K562 (cell line): ENCODE measurements around the gene SORCS2. TPM values are rescaled to one million over a fixed set of nuclear protein-coding genes. Genes with fewer than 3 reads are reported as not detected.

Source experiments
- ATAC-seq: fragments of 200-7000 bp; cut with Tn5 transposase; 3 replicates; pipeline ENCODE4 v1.9.1; 2020; ENCODE audit warnings: moderate library complexity
- BruUV-seq: library from RNA; stranded (reverse); fragments of 400-500 nt; replicated peaks from 2 replicates; lab custom pipeline; 2021; lab: Mats Ljungman, UMichigan
- CTCF ChIA-PET: fragments of 300-600 bp; formaldehyde crosslinking; extraction: SDS; loops from one replicate; lab custom pipeline; 2021; ENCODE audit warnings: low intra/inter-chr PET ratio; lab: Yijun Ruan, JAX
- POLR2A ChIA-PET: fragments of 300-600, 350-650 bp; sonication (Branson Sonifier 250); formaldehyde crosslinking; extraction: SDS; loops from one replicate; lab custom pipeline; 2021; ENCODE audit warnings: antibody characterized with exemption, inconsistent platforms; lab: Yijun Ruan, JAX
- DNase-seq, 4 experiments: peaks; one replicate each; pipeline versions ENCODE4 v3.0.0 to v3.0.0-alpha.2; 2011 to 2018; ENCODE audit warnings: low spot score in 3 of 4, mixed read lengths in 3 of 4; ENCODE audit errors: extremely low read depth in 1 of 4
- FAIRE-seq: peaks from 2 replicates; lab custom pipeline; 2011; peaks lifted over from hg19 to GRCh38; lab: Jason Lieb, UNC
- H2AFZ ChIP-seq: 2 replicates; pipeline ENCODE4 v1.6.0; 2011; ENCODE audit warnings: low read depth, low read length, control low read depth, inconsistent platforms
- H3K27ac ChIP-seq: fragments of 200-600 bp; 3 replicates; pipeline ENCODE4 v1.8.0; 2011; ENCODE audit warnings: low read depth, mild to moderate bottlenecking, control low read depth, inconsistent platforms, low read length, moderate library complexity, mixed read lengths; ENCODE audit errors: extremely low read depth
- H3K27me3 ChIP-seq, 2 experiments: fragments of 300-600 bp in 1 of 2; 2 replicates in 1 of 2; 3 replicates in 1 of 2; pipeline versions ENCODE4 v1.6.0 to v1.8.0; 2011; ENCODE audit warnings: inconsistent platforms in 2 of 2, low read length in 2 of 2, mild to moderate bottlenecking in 1 of 2, mixed read lengths in 1 of 2, moderate library complexity in 1 of 2; ENCODE audit not compliant: control insufficient read depth in 2 of 2, insufficient read depth in 2 of 2
- H3K36me3 ChIP-seq: fragments of 300-600 bp; 3 replicates; pipeline ENCODE4 v1.8.0; 2011; ENCODE audit warnings: mild to moderate bottlenecking, low read length, inconsistent platforms; ENCODE audit not compliant: control insufficient read depth, insufficient read depth
- H3K4me1 ChIP-seq, 2 experiments: fragments of 200-600 bp in 1 of 2; replicated peaks in 1 of 2; 2 replicates in 1 of 2; 3 replicates in 1 of 2; pipeline versions ENCODE4 v1.5.1 to v1.8.0; 2011; ENCODE audit warnings: inconsistent platforms in 2 of 2, low read length in 2 of 2, mild to moderate bottlenecking in 1 of 2, mixed read lengths in 1 of 2, moderate library complexity in 1 of 2; ENCODE audit not compliant: control insufficient read depth in 2 of 2, insufficient read depth in 2 of 2
- H3K4me2 ChIP-seq: 2 replicates; pipeline ENCODE4 v1.6.1; 2011; ENCODE audit warnings: low read length, control low read depth, inconsistent platforms, mixed read lengths; ENCODE audit not compliant: insufficient read depth
- H3K4me3 ChIP-seq: fragments of 200-600 bp; sonication (generic), shearing (Covaris generic); 2 replicates; pipeline ENCODE4 v1.5.1; 2016; ENCODE audit warnings: control low read depth, inconsistent platforms
- H3K79me2 ChIP-seq: fragments of 200-600 bp; 3 replicates; pipeline ENCODE4 v1.8.0; 2011; ENCODE audit warnings: low read length, inconsistent platforms; ENCODE audit not compliant: control insufficient read depth, insufficient read depth
- H3K9ac ChIP-seq, 2 experiments: 2 replicates each; pipeline versions ENCODE4 v1.6.0 to v1.6.1; 2011; ENCODE audit warnings: low read depth in 2 of 2, low read length in 2 of 2, control low read depth in 1 of 2, inconsistent platforms in 1 of 2, mild to moderate bottlenecking in 1 of 2, mixed read lengths in 1 of 2; ENCODE audit not compliant: insufficient read depth in 1 of 2
- H3K9me1 ChIP-seq: one replicate; pipeline ENCODE4 v1.6.0; 2011; ENCODE audit warnings: inconsistent platforms, mild to moderate bottlenecking, low read length, moderate library complexity; ENCODE audit not compliant: control insufficient read depth, insufficient read depth
- H3K9me3 ChIP-seq: replicated peaks from 2 replicates; pipeline ENCODE4 v1.5.1; 2011; ENCODE audit warnings: low read depth, low read length, inconsistent platforms; ENCODE audit not compliant: control insufficient read depth, insufficient read depth
- H4K20me1 ChIP-seq: replicated peaks from 2 replicates; pipeline ENCODE4 v1.6.1; 2011; ENCODE audit warnings: low read length, inconsistent platforms, mixed read lengths; ENCODE audit not compliant: control insufficient read depth, insufficient read depth
- C11orf30 ChIP-seq: fragments of 450-650 bp; IDR thresholded peaks from 2 replicates; pipeline ENCODE4 v1.6.1; 2016; ENCODE audit warnings: low read depth, mild to moderate bottlenecking
- CHD1 ChIP-seq: fragments of 200-600 bp; sonication (generic); IDR thresholded peaks from one replicate; pipeline ENCODE4 v1.6.1; 2012; ENCODE audit warnings: mild to moderate bottlenecking, moderate library complexity, low read length, inconsistent platforms
- CXXC5 ChIP-seq: fragments of 250-450 bp; sonication (Bioruptor Pico); IDR thresholded peaks from 2 replicates; pipeline ENCODE4 v1.8.0; 2022; ENCODE audit warnings: inconsistent platforms, mild to moderate bottlenecking, moderate library complexity
- FOSL1 ChIP-seq: fragments of 200-800 bp; sonication (Bioruptor generic); conservative IDR thresholded peaks from 2 replicates; pipeline ENCODE4 v1.6.1; 2016; ENCODE audit warnings: missing genetic modification characterization, missing compliant biosample characterization
- FOXJ2 ChIP-seq: fragments of 200-800 bp; sonication (Bioruptor generic); IDR thresholded peaks from 2 replicates; pipeline ENCODE4 v1.6.1; 2016; ENCODE audit warnings: missing genetic modification characterization, missing compliant biosample characterization
- MAFF ChIP-seq: IDR thresholded peaks from 2 replicates; pipeline ENCODE4 v1.6.1; 2012; ENCODE audit warnings: low read length, improper control_type of control experiment
- NFXL1 ChIP-seq: fragments of 450-650 bp; formaldehyde crosslinking; IDR thresholded peaks from 2 replicates; pipeline ENCODE4 v1.4.0; 2021; ENCODE audit warnings: mild to moderate bottlenecking
- PHTF2 ChIP-seq: fragments of 250-450 bp; sonication (Bioruptor Pico); IDR thresholded peaks from 2 replicates; pipeline ENCODE4 v1.5.0; 2021; ENCODE audit warnings: mild to moderate bottlenecking
- POLR2A ChIP-seq: fragments of 450-650 bp; conservative IDR thresholded peaks from 2 replicates; pipeline ENCODE4 v1.6.1; 2016
- SMARCA4 ChIP-seq: fragments of 450-650 bp; IDR thresholded peaks from 2 replicates; pipeline ENCODE4 v1.6.1; 2016
- ZNF263 ChIP-seq: sonication (generic); formaldehyde crosslinking; IDR thresholded peaks from 2 replicates; pipeline ENCODE4 v1.8.0; 2022; ENCODE audit warnings: mild to moderate bottlenecking, missing genetic modification reagents, borderline replicate concordance
- ZNF354B ChIP-seq: fragments of 250-450 bp; sonication (Bioruptor Pico); IDR thresholded peaks from 2 replicates; pipeline ENCODE4 v1.4.0; 2020
- ZNF785 ChIP-seq: fragments of 250-450 bp; sonication (Bioruptor Pico); IDR thresholded peaks from 2 replicates; pipeline ENCODE4 v1.4.0; 2020; ENCODE audit warnings: mild to moderate bottlenecking
- WGBS: fragments of 100-300 bp; shearing (Covaris generic); methylation state at CpG from one replicate; pipeline ENCODE4 v1.1.6; 2016; ENCODE audit warnings: low coverage, mixed read lengths; ENCODE audit not compliant: insufficient coverage; ENCODE audit errors: missing lambda C conversion rate; 5-methylcytosine and 5-hydroxymethylcytosine counted together
- in situ Hi-C: fragments of 300-500 bp; cut with MboI; formaldehyde crosslinking; loops from 4 replicates; pipeline ENCODE4 v1.15.0; 2018; ENCODE audit warnings: inconsistent platforms, mixed read lengths
- intact Hi-C: fragments of 100-400 bp; cut with micrococcal nuclease; formaldehyde crosslinking; loops from 2 replicates; pipeline ENCODE4 v1.14.2; 2022
- polyA plus RNA-seq, 8 experiments: library from polyadenylated mRNA; depleted of rRNA in 4 of 8; stranded (reverse) in 5 of 8; unstranded in 3 of 8; fragments of >200 nt; fragmentation: Nextera tagmentation in 2 of 8; fragmentation: Illumina TruSeq in 1 of 8; extraction: Ambion mirVana in 2 of 8; extraction: Trizol in 1 of 8; gene quantifications; 2 replicates each; pipeline versions ENCODE4 v1.2.1 to v1.2.3, GENCODE V29; 2011 to 2014; ENCODE audit warnings: inconsistent platforms in 1 of 8, missing spikeins in 1 of 8
- total RNA-seq, 7 experiments: library from RNA; depleted of rRNA in 6 of 7; stranded (reverse); fragments of >200 nt in 6 of 7; fragmentation: Illumina TruSeq in 2 of 7; extraction: Trizol in 2 of 7; gene quantifications; 2 replicates each; pipeline versions ENCODE4 v1.2.1 to v1.2.3, GENCODE V29; 2011 to 2021; ENCODE audit warnings: low replicate concordance in 1 of 7

Gene SORCS2
- total and polyA plus RNA-seq, 9 of the 15 experiments (the other 6 are each of a cell fraction or from before 2014, with no cell fraction given) = not detected

- no peak for ATAC-seq
- POLR2A ChIA-PET = no interaction called here
- peaks cover 0 to 18% of the 10 kb centered on the region in 2 experiments; a peak in 2 of 5 replicates for H3K4me1 ChIP-seq
- H3K9me3 ChIP-seq = no peaks in the 10 kb centered on the region; the same call in 1 of the 2 replicates
- in situ Hi-C loops = no loop called here
- intact Hi-C loops = no loop called here
- no peak overlapping the region for H3K9ac ChIP-seq
- no peak for FAIRE-seq
- peaks cover 15% of the 10 kb centered on the region for H3K79me2 ChIP-seq
- DNase-seq = no peak
- H3K36me3 ChIP-seq = peaks cover 8% of the 10 kb centered on the region; the same call in 1 of the 3 replicates
- no peak overlapping the region for H2AFZ ChIP-seq
- no peaks in the 10 kb centered on the region for H3K9me1 ChIP-seq
- H3K4me3 ChIP-seq = no peak overlapping the region
- peaks cover 10% of the 10 kb centered on the region; the same call in 1 of the 2 replicates for H4K20me1 ChIP-seq
- 54% methylated on average over 14 of the region's 15 CpGs for WGBS
- H3K27ac ChIP-seq = no peak overlapping the region
- CTCF ChIA-PET = interaction anchor here (0.7 kb wide), 1 partner anchor 673 kb away, joined by 3 read pairs; no protein-coding TSS in a partner anchor
- H3K4me2 ChIP-seq = no peak overlapping the region
- BruUV-seq = no TSS peak
- TF ChIP-seq FOSL1 (no peak), ZNF785 (no peak), CHD1 (no peak), NFXL1 (CRISPR knock-in tag) (no peak), C11orf30 (no peak), MAFF (no peak), PHTF2 (CRISPR knock-in tag) (no peak), ZNF354B (CRISPR knock-in tag) (no peak), FOXJ2 (tag) (no peak), ZNF263 (CRISPR knock-in tag) (no peak), CXXC5 (CRISPR knock-in tag) (no peak), SMARCA4 (no peak), POLR2A (no peak)
- no peaks in the 10 kb centered on the region for H3K27me3 ChIP-seq
These were observed 570.2 kb downstream of the SORCS2 start for GRCh38 chr4:7762376-7763030.
